GM23338 (cell line): Measurements from ENCODE around the gene GRIN2D. TPM values are rescaled to one million over a fixed set of nuclear protein-coding genes. Genes with fewer than 3 reads are reported as not detected.

Experiments
- ATAC-seq: fragments of 200-7000 bp; cut with Tn5 transposase; 3 replicates; pipeline ENCODE4 v1.9.1; 2020
- DNase-seq: peaks from one replicate; pipeline ENCODE4 v3.0.0-alpha.2; 2015; ENCODE audit warnings: low spot score
- H2AFZ ChIP-seq: fragments of 200-600 bp; sonication (generic); 2 replicates; pipeline ENCODE4 v1.8.0; 2016; ENCODE audit warnings: antibody characterized with exemption, mild to moderate bottlenecking, moderate library complexity
- H3F3A ChIP-seq: fragments of 200-600 bp; sonication (generic); replicated peaks from 2 replicates; pipeline ENCODE4 v1.8.0; 2017; ENCODE audit warnings: antibody characterized with exemption, mixed run types, low read depth
- H3K27ac ChIP-seq: fragments of 200-600 bp; sonication (generic); 2 replicates; pipeline ENCODE4 v1.6.1; 2016; ENCODE audit warnings: low read depth
- H3K27me3 ChIP-seq: fragments of 200-600 bp; sonication (generic); 2 replicates; pipeline ENCODE4 v1.8.0; 2016; ENCODE audit warnings: mild to moderate bottlenecking, mixed run types, moderate library complexity; ENCODE audit not compliant: insufficient read depth
- H3K36me3 ChIP-seq: fragments of 200-600 bp; sonication (generic); 2 replicates; pipeline ENCODE4 v1.8.0; 2016; ENCODE audit warnings: mild to moderate bottlenecking; ENCODE audit not compliant: insufficient read depth
- H3K4me1 ChIP-seq: fragments of 200-600 bp; sonication (generic); 2 replicates; pipeline ENCODE4 v1.8.0; 2016; ENCODE audit warnings: mild to moderate bottlenecking, moderate library complexity; ENCODE audit not compliant: insufficient read depth
- H3K4me2 ChIP-seq: fragments of 200-600 bp; sonication (generic); 2 replicates; pipeline ENCODE4 v1.7.1; 2017; ENCODE audit warnings: mixed run types
- H3K4me3 ChIP-seq: fragments of 200-600 bp; sonication (generic); 2 replicates; pipeline ENCODE4 v1.6.1; 2016; ENCODE audit warnings: mixed run types
- H3K79me2 ChIP-seq: fragments of 200-600 bp; sonication (generic); replicated peaks from 2 replicates; pipeline ENCODE4 v1.8.0; 2017; ENCODE audit warnings: mild to moderate bottlenecking; ENCODE audit not compliant: insufficient read depth
- H3K9me2 ChIP-seq: fragments of 200-600 bp; sonication (generic); 2 replicates; pipeline ENCODE4 v1.8.0; 2017; ENCODE audit not compliant: insufficient read depth
- H4K20me1 ChIP-seq: fragments of 200-600 bp; sonication (generic); replicated peaks from 2 replicates; pipeline ENCODE4 v1.8.0; 2017; ENCODE audit warnings: mild to moderate bottlenecking; ENCODE audit not compliant: insufficient read depth
- H3K27ac Mint-ChIP-seq: 2 replicates; pipeline ENCODE4 v1.8.0; 2020; ENCODE audit warnings: inconsistent platforms, mild to moderate bottlenecking, moderate library complexity, mixed read lengths
- H3K27me3 Mint-ChIP-seq: 3 replicates; pipeline ENCODE4 v1.8.0; 2022; ENCODE audit warnings: low read depth, mild to moderate bottlenecking, moderate library complexity, mixed read lengths, inconsistent platforms; ENCODE audit not compliant: insufficient read depth, poor library complexity
- H3K36me3 Mint-ChIP-seq: 3 replicates; pipeline ENCODE4 v1.8.0; 2021; ENCODE audit warnings: low read depth, mild to moderate bottlenecking, inconsistent platforms, moderate library complexity, mixed read lengths
- H3K4me1 Mint-ChIP-seq: 3 replicates; pipeline ENCODE4 v1.8.0; 2020; ENCODE audit warnings: mild to moderate bottlenecking, inconsistent platforms, mixed read lengths
- H3K4me3 Mint-ChIP-seq: 3 replicates; pipeline ENCODE4 v1.8.0; 2021; ENCODE audit warnings: moderate library complexity, mild to moderate bottlenecking, inconsistent platforms, mixed read lengths
- H3K9me3 Mint-ChIP-seq: 3 replicates; pipeline ENCODE4 v1.8.0; 2020; ENCODE audit warnings: moderate library complexity, mild to moderate bottlenecking, inconsistent platforms, mixed read lengths
- CREB1 ChIP-seq: fragments of 250-450 bp; sonication (Bioruptor Pico); IDR thresholded peaks from 2 replicates; pipeline ENCODE4 v1.5.0; 2020; ENCODE audit warnings: low read depth, mild to moderate bottlenecking, moderate library complexity
- CTCF ChIP-seq, 2 experiments: fragments of 200-600 bp in 1 of 2; sonication (generic) in 1 of 2; conservative IDR thresholded peaks; 2 replicates each; pipeline versions ENCODE4 v1.5.1 to v1.6.1; 2016 to 2017; ENCODE audit warnings: antibody characterized with exemption in 2 of 2, low read depth in 2 of 2, mild to moderate bottlenecking in 2 of 2, moderate library complexity in 1 of 2
- ETS1 ChIP-seq: IDR thresholded peaks from 2 replicates; pipeline ENCODE4 v1.6.1; 2016; ENCODE audit warnings: antibody characterized with exemption
- EZH2phosphoT487 ChIP-seq: fragments of 200-600 bp; sonication (generic); IDR thresholded peaks from one replicate; pipeline ENCODE4 v1.8.1; 2018; ENCODE audit warnings: antibody characterized with exemption; ENCODE audit not compliant: unreplicated experiment
- JUNB ChIP-seq: IDR thresholded peaks from one replicate; pipeline ENCODE4 v1.6.1; 2016; ENCODE audit warnings: antibody characterized with exemption; ENCODE audit not compliant: unreplicated experiment
- NANOG ChIP-seq: IDR thresholded peaks from 2 replicates; pipeline ENCODE4 v1.6.1; 2016; ENCODE audit warnings: antibody characterized with exemption, borderline replicate concordance
- POLR2AphosphoS5 ChIP-seq: IDR thresholded peaks from 2 replicates; pipeline ENCODE4 v1.6.1; 2016; ENCODE audit warnings: antibody characterized with exemption, low read depth
- REST ChIP-seq: IDR thresholded peaks from one replicate; pipeline ENCODE4 v1.6.1; 2018; ENCODE audit warnings: antibody characterized with exemption; ENCODE audit not compliant: unreplicated experiment
- STAT1 ChIP-seq: IDR thresholded peaks from one replicate; pipeline ENCODE4 v1.6.1; 2016; ENCODE audit warnings: antibody characterized with exemption; ENCODE audit not compliant: unreplicated experiment
- ZNF114 ChIP-seq: fragments of 250-450 bp; sonication (Bioruptor Pico); IDR thresholded peaks from 2 replicates; pipeline ENCODE4 v1.5.0; 2020; ENCODE audit warnings: mild to moderate bottlenecking, moderate library complexity
- ZNF331 ChIP-seq: fragments of 250-450 bp; sonication (Bioruptor Pico); IDR thresholded peaks from 2 replicates; pipeline ENCODE4 v1.5.0; 2020; ENCODE audit warnings: low read depth, mild to moderate bottlenecking, moderate library complexity
- ZNF462 ChIP-seq: fragments of 250-450 bp; sonication (Bioruptor Pico); IDR thresholded peaks from 2 replicates; pipeline ENCODE4 v1.5.0; 2020; ENCODE audit warnings: mild to moderate bottlenecking, moderate library complexity
- polyA plus RNA-seq: library from polyadenylated mRNA; unstranded; fragments of >200 nt; fragmentation: Nextera tagmentation; extraction: Ambion mirVana; gene quantifications from 2 replicates; pipeline ENCODE4 v1.2.1, GENCODE V29; 2016
- total RNA-seq: library from RNA; depleted of rRNA; stranded (reverse); fragments of >200 nt; shearing (Covaris generic); gene quantifications from 2 replicates; pipeline ENCODE4 v1.2.3, GENCODE V29; 2014

GRIN2D gene
- total and polyA plus RNA-seq, 2 experiments from 2014 or later: 4.4 to 20.0 TPM

DNA sequence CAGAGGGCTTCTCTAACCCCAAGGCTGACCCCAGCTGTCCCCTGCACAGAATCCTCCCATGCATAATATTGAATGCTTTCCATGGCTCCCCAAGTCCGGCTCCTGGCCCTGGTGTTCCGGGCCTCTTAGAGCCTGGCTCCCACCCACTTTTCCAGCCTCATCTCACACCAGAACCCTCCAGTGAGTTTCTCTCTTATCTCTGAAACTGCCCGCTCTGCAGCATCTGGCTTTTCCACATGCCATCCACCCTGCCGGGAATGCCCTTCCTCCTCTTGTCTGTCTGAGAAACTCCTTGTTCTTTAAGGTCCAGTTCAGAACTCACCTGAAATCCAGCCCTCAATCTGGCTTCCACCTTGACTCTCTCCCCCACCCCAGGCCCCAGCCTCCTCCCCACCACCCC lies 22.5 kb upstream of the GRIN2D start:
- ATAC-seq (no peak), DNase-seq (no peak)
- TF ChIP-seq REST: no peak
- no peak for TF ChIP-seq ETS1
- no peak for TF ChIP-seq ZNF331 (CRISPR knock-in tag)
- no peak for TF ChIP-seq POLR2AphosphoS5
- TF ChIP-seq ZNF462 (CRISPR knock-in tag): no peak
- no peak for TF ChIP-seq CREB1 (CRISPR knock-in tag)
- no peak for TF ChIP-seq JUNB
- no peak for TF ChIP-seq CTCF (conservative IDR thresholded peaks at IDR 0.05; ENCODE audit: low read depth in 2 of 2)
- no peak for TF ChIP-seq ZNF114 (CRISPR knock-in tag)
- no peak for TF ChIP-seq NANOG
- TF ChIP-seq STAT1: no peak
- no peak for TF ChIP-seq EZH2phosphoT487
- H4K20me1 ChIP-seq: no peaks in the 10 kb centered on the region
- Mint-ChIP-seq H3K36me3 (no peaks in the 10 kb centered on the region), H3K4me1 (peaks cover 2% of the 10 kb centered on the region; the same call in 1 of the 3 replicates), H3K27ac (no peak overlapping the region), H3K27me3 (peaks cover 13% of the 10 kb centered on the region), H3K9me3 (no peaks in the 10 kb centered on the region), H3K4me3 (no peak overlapping the region)
- no peaks in the 10 kb centered on the region for H3K9me2 ChIP-seq
- no peaks in the 10 kb centered on the region for H3F3A ChIP-seq
- H3K4me3 ChIP-seq: no peak overlapping the region
- H2AFZ ChIP-seq: no peak overlapping the region
- no peak overlapping the region for H3K27ac ChIP-seq
- H3K36me3 ChIP-seq: no peaks in the 10 kb centered on the region
- H3K4me2 ChIP-seq: no peak overlapping the region
- no peaks in the 10 kb centered on the region for H3K27me3 ChIP-seq
- no peaks in the 10 kb centered on the region for H3K79me2 ChIP-seq
- no peaks in the 10 kb centered on the region for H3K4me1 ChIP-seq
